Activated naive CD4-positive, alpha-beta T cell treated with anti-CD3 and anti-CD28 coated beads, Interleukin-2, amount 50 U/mL, for 72 hours (primary cell): ENCODE data around the gene CRIP2. TPM values are rescaled to one million over a fixed set of nuclear protein-coding genes. Genes with fewer than 3 reads are reported as not detected.

Experiments
- ATAC-seq, 2 donors: fragments of 150-1000 bp; cut with Tn5 transposase; 2 replicates each; pipeline ENCODE4 v1.10.0; 2021; ENCODE audit warnings: mild to moderate bottlenecking in 2 of 2, moderate library complexity in 2 of 2
- DNase-seq, 2 donors: peaks; one replicate each; pipeline ENCODE4 v3.0.0; 2021 to 2022; ENCODE audit warnings: low spot score in 2 of 2
- H3K27ac Mint-ChIP-seq, 2 donors: one replicate each; pipeline ENCODE4 v1.8.0; 2022; ENCODE audit warnings: mild to moderate bottlenecking in 2 of 2, mixed read lengths in 2 of 2
- H3K36me3 Mint-ChIP-seq, 2 donors: one replicate each; pipeline ENCODE4 v1.8.0; 2022; ENCODE audit warnings: mixed read lengths in 2 of 2
- H3K9me3 Mint-ChIP-seq, 2 donors: one replicate each; pipeline ENCODE4 v1.8.0; 2022; ENCODE audit warnings: mixed read lengths in 2 of 2
- total RNA-seq, 2 donors: library from RNA; stranded (reverse); gene quantifications; one replicate each; pipeline ENCODE4 v1.2.3, GENCODE V29; 2022

Gene CRIP2
- total RNA-seq, 2 donors from 2014 or later: 0.27 to 0.34 TPM

DNA sequence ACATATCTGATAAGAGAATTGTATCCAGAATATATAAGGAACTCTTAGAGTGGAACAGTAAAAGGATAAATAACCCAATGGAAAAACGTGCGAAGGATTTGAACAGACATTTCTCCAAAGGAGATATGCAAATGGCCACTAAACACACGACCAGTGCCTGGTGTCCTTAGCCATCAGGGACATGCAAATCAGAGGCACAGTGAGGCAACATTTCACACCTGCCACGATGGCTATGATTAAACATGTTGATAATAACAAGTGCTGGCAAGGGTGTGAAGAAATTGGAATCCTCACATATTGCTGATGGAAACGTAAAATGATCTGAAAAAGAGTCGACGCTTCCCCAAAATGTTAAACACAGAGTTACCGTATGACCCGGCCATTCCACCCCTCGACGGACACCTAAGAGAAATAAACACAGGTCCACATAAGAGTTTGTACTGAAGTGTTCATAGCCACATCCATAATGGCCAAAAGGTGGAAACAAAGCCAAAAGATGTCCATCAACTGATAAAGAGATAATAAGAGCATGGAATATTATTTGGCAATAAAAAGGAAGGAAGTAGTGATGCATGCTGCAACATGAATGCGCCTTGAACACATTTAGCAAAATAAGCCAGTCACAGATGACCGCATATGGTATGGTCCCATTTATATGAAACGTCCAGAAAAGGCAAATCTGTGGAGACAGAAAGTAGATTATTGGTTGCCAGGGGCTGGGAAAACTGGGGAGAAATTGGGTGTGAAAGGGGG is 45.5 kb downstream of the CRIP2 start:
- DNase-seq (no peak), ATAC-seq (no peak)
- no peaks in the 10 kb centered on the region for H3K36me3 Mint-ChIP-seq
- no peaks in the 10 kb centered on the region for H3K9me3 Mint-ChIP-seq
- H3K27ac Mint-ChIP-seq: no peak overlapping the region

DNA sequence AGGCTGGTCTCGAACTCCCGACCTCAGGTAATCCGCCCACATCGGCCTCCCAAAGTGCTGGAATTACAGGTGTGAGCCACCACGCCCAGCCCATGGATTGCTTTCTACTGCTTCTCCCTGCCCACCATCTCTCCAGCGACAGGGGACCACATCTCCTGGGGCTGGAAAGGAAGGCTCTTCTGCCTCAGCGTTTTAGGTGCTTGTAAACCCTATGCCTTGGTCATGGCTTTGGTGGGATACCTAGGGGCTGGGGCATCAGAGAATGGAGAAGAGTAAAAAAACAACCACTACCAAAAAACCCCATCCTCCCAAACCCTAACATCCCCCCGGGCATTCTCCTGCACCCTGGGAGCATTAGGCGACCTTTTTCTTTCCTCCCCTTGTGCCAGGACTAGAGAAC is 50.7 kb downstream of the CRIP2 start:
- Mint-ChIP-seq H3K9me3 (no peaks in the 10 kb centered on the region), H3K36me3 (peaks cover 0 to 5% of the 10 kb centered on the region in 2 donors), H3K27ac (no peak overlapping the region)
- ATAC-seq (no peak), DNase-seq (no peak)

DNA sequence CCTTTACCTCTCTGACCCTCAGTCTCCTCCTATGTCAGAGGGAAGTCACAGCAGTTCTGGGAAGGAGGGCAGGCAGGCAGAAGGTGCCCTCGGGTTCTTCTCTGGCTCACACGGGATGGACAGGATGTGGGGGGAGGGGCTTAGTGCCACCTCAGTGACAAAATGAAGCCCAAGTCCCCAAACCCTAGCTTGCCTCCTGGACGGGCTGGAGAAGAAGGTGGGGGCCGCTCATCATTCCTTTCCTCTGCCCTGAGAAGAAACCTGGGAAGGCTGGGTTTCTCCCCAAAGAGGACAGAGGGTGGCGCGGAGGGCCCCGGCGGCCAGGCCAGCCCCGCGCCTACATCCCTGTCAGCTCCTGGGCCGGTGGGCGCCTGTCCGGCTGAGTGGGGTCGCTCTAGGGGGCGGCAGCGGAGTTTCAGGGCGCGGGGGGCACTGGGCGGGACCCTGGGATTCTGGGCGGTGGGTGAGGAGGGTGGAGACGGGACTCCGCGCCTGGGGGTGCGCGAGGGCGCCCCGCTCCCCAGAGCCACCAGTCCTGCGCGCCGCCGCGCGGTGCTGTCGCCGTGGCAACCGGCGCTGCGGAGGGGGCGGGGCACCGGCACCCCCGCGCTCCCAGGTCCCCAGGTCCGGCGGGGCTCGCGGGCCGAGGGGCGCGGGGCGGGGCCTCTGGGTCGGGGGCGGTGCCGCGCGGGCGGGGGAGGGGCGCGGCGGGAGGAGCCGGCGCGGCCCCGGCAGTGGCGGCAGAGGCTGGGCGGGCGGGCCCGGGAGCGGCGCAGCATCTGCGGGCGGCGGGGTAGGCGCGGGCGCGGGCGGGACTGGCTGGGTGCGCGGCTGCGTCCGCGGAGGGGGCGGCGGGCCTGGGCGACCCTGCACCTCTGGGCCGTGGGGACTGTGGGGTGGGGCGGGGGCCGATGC is 51.5 kb downstream of the CRIP2 start, which contains the start of gene TMEM121:
Gene TMEM121, plus strand, starts transcription at position 723 of the 915 bp plus-strand sequence. CDS start 2,252 bp downstream, outside the sequence.
- Mint-ChIP-seq H3K9me3 (no peaks in the 10 kb centered on the region), H3K27ac (peak within 1 kb of the TSS; percentile 72 to 88), H3K36me3 (peaks cover 0 to 5% of the 10 kb centered on the region in 2 donors)
- ATAC-seq: peak; percentile 6 to 59
- DNase-seq: peak in 1 of 2 donors; percentile 51

DNA sequence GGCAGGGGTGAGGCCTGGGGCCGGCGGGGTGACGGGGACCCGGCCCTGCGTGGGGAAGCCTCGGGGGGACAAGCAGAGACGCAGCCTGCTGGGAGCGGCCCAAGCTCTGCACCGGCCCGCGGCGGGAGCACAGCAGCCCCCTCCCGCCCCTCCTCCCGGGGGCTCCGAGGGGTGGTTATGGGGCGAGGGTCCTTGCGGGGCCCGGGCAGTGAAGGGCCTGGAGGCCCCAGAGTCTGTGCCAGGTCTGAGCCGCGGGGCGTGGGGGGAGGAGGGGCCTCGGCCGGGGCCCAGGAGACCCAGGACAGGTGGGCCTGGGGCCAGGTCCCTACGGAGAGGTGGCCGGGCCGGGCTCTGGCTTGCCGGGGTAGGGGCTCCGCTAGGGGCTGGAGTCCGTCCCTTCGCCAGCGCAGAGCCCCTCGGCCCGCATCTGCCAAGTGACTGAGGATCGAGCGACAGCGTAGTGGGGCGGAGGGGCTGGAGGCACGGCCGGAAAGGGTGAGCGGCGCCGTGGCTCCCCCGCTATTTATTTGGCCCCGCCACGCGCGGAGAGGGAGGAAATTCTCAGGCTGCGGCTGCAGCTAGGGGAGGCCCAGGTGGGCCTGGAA is 52.3 kb downstream of the CRIP2 start:
- Mint-ChIP-seq H3K9me3 (no peaks in the 10 kb centered on the region), H3K27ac (peak overlapping the region; percentile 72 to 88), H3K36me3 (peaks cover 0 to 5% of the 10 kb centered on the region in 2 donors)
- ATAC-seq (peak in 1 of 2 donors; percentile 5), DNase-seq (no peak)

DNA sequence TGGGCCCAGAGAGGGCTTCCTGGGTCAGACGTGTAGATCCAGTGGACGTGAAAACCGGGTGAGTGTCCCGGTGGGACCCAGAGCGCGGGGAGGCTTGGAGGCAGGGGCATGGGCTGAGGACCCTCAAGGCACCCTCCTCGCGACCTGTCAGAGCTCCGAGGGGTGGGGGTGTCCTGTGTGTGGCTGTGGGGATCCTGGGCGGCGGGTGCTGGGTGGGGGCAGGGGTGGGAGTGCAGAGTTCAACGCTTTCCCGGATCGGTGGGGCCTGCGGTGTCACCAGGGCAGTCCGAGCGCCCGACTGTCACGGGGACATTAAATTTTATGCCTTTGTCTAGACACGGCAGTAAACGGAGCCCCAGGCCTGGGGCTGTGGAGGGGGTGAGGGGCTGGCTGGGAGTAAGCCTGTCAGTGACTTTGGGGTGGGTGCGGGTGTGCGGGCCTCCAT is 52.8 kb downstream of the CRIP2 start:
- H3K27ac Mint-ChIP-seq: peak overlapping the region; percentile 72 to 88
- H3K9me3 Mint-ChIP-seq: no peaks in the 10 kb centered on the region
- peaks cover 0 to 5% of the 10 kb centered on the region in 2 donors for H3K36me3 Mint-ChIP-seq
- DNase-seq (no peak), ATAC-seq (no peak)

DNA sequence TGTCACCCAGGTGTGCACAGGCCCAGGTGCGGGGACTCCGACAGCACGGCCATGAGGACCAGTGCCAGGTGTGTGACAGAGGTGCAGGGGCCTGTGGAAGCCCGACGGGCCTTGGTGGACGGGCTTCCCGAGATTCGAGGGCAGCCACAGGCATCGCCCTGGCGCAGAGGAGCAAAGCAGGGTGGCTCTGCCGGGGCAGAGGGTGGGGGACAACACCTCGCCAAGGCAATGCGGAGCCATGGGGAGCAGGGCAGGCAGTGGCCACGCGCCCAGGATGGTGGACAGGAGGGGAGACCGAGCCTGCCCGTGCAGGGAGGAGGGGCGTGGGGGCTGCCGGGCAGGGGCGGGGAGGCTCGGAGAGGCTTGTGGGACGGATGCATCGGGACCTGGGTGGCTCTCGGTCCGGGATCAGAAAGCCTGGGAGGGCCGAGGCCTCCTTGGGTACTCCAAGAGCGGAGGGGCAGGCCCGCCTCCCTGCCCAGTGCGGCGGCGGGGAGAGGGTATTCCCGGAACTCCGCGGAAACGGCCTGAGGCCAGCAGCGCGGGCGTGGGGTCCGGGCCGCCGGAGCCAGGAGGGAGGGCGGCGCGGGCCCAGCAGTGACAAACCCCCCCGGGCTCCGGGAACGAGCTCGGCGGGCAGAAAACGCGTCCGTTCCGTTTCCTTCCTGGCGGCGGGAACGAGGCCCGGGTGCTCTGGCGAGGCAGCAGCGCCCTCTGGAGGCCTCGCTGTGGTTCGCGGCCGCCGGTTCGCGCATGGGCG is 53.4 kb downstream of the CRIP2 start:
- Mint-ChIP-seq H3K27ac (peak overlapping the region; percentile 36 to 72), H3K36me3 (peaks cover 0 to 5% of the 10 kb centered on the region in 2 donors), H3K9me3 (no peaks in the 10 kb centered on the region)
- ATAC-seq (peak; percentile 67 to 79), DNase-seq (peak; percentile 83 to 90)

DNA sequence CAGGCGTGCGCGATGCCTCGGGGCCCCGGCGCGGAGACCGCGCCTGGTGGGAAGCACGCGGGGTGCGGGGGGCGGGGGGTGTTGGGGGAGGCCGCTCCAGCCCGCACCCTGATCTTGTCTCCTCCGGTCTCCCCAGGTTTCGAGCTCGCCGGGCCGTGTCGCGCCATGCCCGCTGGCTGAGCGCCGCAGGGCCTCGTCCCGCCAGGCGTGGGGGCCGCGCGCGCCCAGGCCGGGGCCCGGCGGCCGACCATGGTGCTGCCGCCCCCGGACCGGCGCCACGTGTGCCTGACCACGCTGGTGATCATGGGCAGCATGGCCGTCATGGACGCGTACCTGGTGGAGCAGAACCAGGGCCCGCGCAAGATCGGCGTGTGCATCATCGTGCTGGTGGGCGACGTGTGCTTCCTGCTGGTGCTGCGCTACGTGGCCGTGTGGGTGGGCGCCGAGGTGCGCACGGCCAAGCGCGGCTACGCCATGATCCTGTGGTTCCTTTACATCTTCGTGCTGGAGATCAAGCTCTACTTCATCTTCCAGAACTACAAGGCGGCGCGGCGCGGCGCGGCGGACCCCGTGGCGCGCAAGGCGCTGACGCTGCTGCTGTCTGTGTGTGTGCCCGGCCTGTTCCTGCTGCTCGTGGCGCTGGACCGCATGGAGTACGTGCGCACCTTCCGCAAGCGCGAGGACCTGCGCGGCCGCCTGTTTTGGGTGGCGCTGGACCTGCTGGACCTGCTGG is 54.1 kb downstream of the CRIP2 start:
- Mint-ChIP-seq H3K27ac (peak overlapping the region; percentile 36 to 61), H3K9me3 (no peaks in the 10 kb centered on the region), H3K36me3 (peaks cover 0 to 5% of the 10 kb centered on the region in 2 donors)
- ATAC-seq (peak; percentile 20 to 32), DNase-seq (peak in 1 of 2 donors; percentile 40)

DNA sequence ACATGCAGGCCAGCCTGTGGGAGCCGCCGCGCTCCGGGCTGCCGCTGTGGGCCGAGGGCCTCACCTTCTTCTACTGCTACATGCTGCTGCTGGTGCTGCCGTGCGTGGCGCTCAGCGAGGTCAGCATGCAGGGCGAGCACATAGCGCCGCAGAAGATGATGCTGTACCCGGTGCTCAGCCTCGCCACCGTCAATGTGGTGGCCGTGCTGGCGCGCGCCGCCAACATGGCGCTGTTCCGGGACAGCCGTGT is 54.6 kb downstream of the CRIP2 start:
- no peaks in the 10 kb centered on the region for H3K9me3 Mint-ChIP-seq
- ATAC-seq (no peak), DNase-seq (peak in 1 of 2 donors; percentile 40)
- peak overlapping the region in 1 of 2 donors; percentile 61 for H3K27ac Mint-ChIP-seq
- peaks cover 0 to 5% of the 10 kb centered on the region in 2 donors for H3K36me3 Mint-ChIP-seq

Other genes with a start within 250 kb of the CRIP2 start
- 10 to 100 TPM; 15.9 to 22.8 TPM for gene BTBD6, start 226.3 kb upstream of the CRIP2 start, total RNA-seq
- 10 to 100 TPM; 38.2 to 41.7 TPM for gene BRF1, start 173.8 kb upstream of the CRIP2 start, total RNA-seq
- gene PACS2, start 160.1 kb upstream of the CRIP2 start, total RNA-seq: 10 to 100 TPM; 35.2 to 36.9 TPM
- gene TEX22, start 76.3 kb upstream of the CRIP2 start, total RNA-seq: 1 to 10 TPM; 2.0 to 4.6 TPM
- 100 to 1,000 TPM; 121 to 137 TPM for gene MTA1, start 55.0 kb upstream of the CRIP2 start, total RNA-seq
- 100 to 1,000 TPM; 200 to 214 TPM for gene CRIP1, start 12.1 kb downstream of the CRIP2 start, total RNA-seq
- gene TEDC1, start 16.4 kb downstream of the CRIP2 start, total RNA-seq: 10 to 100 TPM; 32.6 to 34.1 TPM
- gene TMEM121, start 51.8 kb downstream of the CRIP2 start, total RNA-seq: 10 to 100 TPM in 1 of 2 donors, 1 to 10 TPM in 1; 2.2 to 10.2 TPM